GM18870 (cell line): Measurements from ENCODE around the gene ALG3.
"Not testable (repeated sequence)": the region's sequence is repeated elsewhere in the genome, so short reads cannot be mapped to it uniquely, and the experiment has no call there.

Source experiments
- ATAC-seq: cut with Tn5 transposase; IDR thresholded peaks from one replicate; pipeline ENCODE4 v1.9.1; 2021; ENCODE audit warnings: moderate library complexity; ENCODE audit not compliant: unreplicated experiment

The ALG3 gene

GRCh38 chr3:184248454-184249411, at the start of gene ALG3:
TSS of gene ALG3 (minus strand) at chr3:184248962. CDS start at chr3:184248940, 22 bp downstream.
- peak; percentile 36 for ATAC-seq

- no peak for ATAC-seq
These were observed 47.9 kb upstream of the ALG3 start for GRCh38 chr3:184296616-184297015.

- ATAC-seq = no peak
These were observed 47.0 kb upstream of the ALG3 start for GRCh38 chr3:184295771-184296170.

GRCh38 chr3:184291738-184292445, 43.1 kb upstream of the ALG3 start:
- no peak for ATAC-seq

GRCh38 chr3:184291044-184291737, 42.4 kb upstream of the ALG3 start:
- no peak for ATAC-seq

GRCh38 chr3:184290331-184290730, 41.6 kb upstream of the ALG3 start:
- ATAC-seq = no peak

GRCh38 chr3:184289426-184289938, 40.7 kb upstream of the ALG3 start:
- no peak for ATAC-seq

- ATAC-seq = no peak
These were observed 35.9 kb upstream of the ALG3 start for GRCh38 chr3:184284696-184285095.

- ATAC-seq = no peak
These were observed 34.9 kb upstream of the ALG3 start for GRCh38 chr3:184283681-184284080.

GRCh38 chr3:184282941-184283340, 34.2 kb upstream of the ALG3 start:
- ATAC-seq = no peak

- no peak for ATAC-seq
These were observed 28.6 kb upstream of the ALG3 start for GRCh38 chr3:184277366-184277765.

GRCh38 chr3:184275961-184276910, 27.5 kb upstream of the ALG3 start, which contains the start of gene ECE2:
TSS of gene ECE2 (plus strand) at chr3:184276022. CDS start at chr3:184276154, 132 bp downstream.
- ATAC-seq = no peak

GRCh38 chr3:184275381-184275701, 26.6 kb upstream of the ALG3 start:
- no peak for ATAC-seq

- ATAC-seq = no peak
These were observed 23.5 kb upstream of the ALG3 start for GRCh38 chr3:184272269-184272668.

GRCh38 chr3:184267249-184267648, 18.5 kb upstream of the ALG3 start:
- ATAC-seq = not testable (repeated sequence)

GRCh38 chr3:184262764-184263179, 14.0 kb upstream of the ALG3 start:
- no peak for ATAC-seq

GRCh38 chr3:184261854-184262763, 13.3 kb upstream of the ALG3 start:
- no peak for ATAC-seq

GRCh38 chr3:184261270-184261853, 12.6 kb upstream of the ALG3 start, which contains the start of gene CAMK2N2:
TSS of gene CAMK2N2 (minus strand) at chr3:184261553. CDS start at chr3:184261285, 268 bp downstream.
- no peak for ATAC-seq
